ENCODE data around the gene KCNQ1.

DNA sequence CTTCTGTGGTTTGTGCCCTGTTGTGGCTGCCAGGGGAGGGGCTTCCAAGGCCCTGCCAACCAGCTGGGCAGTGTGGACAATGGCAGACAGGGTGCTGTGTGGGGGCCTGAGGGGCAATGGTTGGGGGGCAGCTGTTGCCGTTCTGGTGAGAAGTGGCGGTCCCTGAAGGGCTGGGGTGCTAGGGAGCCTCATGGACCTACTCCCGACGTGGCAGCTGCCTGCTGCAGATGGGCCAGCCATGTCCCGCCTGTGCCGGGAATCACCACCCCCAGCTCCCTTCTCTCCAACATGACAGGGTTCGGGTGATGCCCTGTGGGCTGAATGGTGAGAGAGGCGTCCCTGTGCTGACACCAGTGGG lies 74.2 kb downstream of the KCNQ1 start:
- TF ChIP-seq EZH2phosphoT487 (IDR thresholded peaks at IDR 0.05; ENCODE audit: borderline replicate concordance, low read depth) (no peak), POLR2AphosphoS5 (IDR thresholded peaks at IDR 0.05; ENCODE audit: low read depth, low read length) (no peak), RFX5 (IDR thresholded peaks at IDR 0.05; ENCODE audit: low read length) (no peak), SMC3 (IDR thresholded peaks at IDR 0.05; ENCODE audit: low read depth, low read length) (no peak), EP300 (IDR thresholded peaks at IDR 0.05; ENCODE audit: borderline replicate concordance in 1 of 2, low read depth in 1 of 2, low read length in 1 of 2) (no peak), FOXM1 (IDR thresholded peaks at IDR 0.05; ENCODE audit: low read depth) (no peak), CHD2 (IDR thresholded peaks at IDR 0.05; ENCODE audit: low read length, partially characterized antibody) (no peak), RXRA (IDR thresholded peaks at IDR 0.05; ENCODE audit: borderline replicate concordance, low read depth) (no peak)
- TF ChIP-seq, protein P1, sequence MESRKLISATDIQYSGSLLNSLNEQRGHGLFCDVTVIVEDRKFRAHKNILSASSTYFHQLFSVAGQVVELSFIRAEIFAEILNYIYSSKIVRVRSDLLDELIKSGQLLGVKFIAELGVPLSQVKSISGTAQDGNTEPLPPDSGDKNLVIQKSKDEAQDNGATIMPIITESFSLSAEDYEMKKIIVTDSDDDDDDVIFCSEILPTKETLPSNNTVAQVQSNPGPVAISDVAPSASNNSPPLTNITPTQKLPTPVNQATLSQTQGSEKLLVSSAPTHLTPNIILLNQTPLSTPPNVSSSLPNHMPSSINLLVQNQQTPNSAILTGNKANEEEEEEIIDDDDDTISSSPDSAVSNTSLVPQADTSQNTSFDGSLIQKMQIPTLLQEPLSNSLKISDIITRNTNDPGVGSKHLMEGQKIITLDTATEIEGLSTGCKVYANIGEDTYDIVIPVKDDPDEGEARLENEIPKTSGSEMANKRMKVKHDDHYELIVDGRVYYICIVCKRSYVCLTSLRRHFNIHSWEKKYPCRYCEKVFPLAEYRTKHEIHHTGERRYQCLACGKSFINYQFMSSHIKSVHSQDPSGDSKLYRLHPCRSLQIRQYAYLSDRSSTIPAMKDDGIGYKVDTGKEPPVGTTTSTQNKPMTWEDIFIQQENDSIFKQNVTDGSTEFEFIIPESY (IDR thresholded peaks at IDR 0.05; ENCODE audit: borderline replicate concordance, low read depth), result no peak
- TF ChIP-seq, protein P2, sequence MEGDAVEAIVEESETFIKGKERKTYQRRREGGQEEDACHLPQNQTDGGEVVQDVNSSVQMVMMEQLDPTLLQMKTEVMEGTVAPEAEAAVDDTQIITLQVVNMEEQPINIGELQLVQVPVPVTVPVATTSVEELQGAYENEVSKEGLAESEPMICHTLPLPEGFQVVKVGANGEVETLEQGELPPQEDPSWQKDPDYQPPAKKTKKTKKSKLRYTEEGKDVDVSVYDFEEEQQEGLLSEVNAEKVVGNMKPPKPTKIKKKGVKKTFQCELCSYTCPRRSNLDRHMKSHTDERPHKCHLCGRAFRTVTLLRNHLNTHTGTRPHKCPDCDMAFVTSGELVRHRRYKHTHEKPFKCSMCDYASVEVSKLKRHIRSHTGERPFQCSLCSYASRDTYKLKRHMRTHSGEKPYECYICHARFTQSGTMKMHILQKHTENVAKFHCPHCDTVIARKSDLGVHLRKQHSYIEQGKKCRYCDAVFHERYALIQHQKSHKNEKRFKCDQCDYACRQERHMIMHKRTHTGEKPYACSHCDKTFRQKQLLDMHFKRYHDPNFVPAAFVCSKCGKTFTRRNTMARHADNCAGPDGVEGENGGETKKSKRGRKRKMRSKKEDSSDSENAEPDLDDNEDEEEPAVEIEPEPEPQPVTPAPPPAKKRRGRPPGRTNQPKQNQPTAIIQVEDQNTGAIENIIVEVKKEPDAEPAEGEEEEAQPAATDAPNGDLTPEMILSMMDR (IDR thresholded peaks at IDR 0.05), result no peak
- TF ChIP-seq, protein P3, sequence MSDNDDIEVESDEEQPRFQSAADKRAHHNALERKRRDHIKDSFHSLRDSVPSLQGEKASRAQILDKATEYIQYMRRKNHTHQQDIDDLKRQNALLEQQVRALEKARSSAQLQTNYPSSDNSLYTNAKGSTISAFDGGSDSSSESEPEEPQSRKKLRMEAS (IDR thresholded peaks at IDR 0.05; ENCODE audit: low read depth), result no peak

All from SK-N-SH (cell line).